Neural crest cell (in vitro differentiated cells): ENCODE results near the gene ARID3B. TPM values are rescaled to one million over a fixed set of nuclear protein-coding genes. Genes with fewer than 3 reads are reported as not detected.
A peak's percentile ranks its signal among the peaks of the same experiment; 100 is the strongest.

ENCODE experiments used
- DNase-seq: peaks from one replicate; pipeline ENCODE4 v3.0.0; 2021; ENCODE audit warnings: low read depth, mixed read lengths, low spot score
- H3K27ac Mint-ChIP-seq: one replicate; pipeline ENCODE4 v1.8.0; 2021; ENCODE audit warnings: mild to moderate bottlenecking, mixed read lengths; ENCODE audit not compliant: unreplicated experiment
- H3K27me3 Mint-ChIP-seq: 2 replicates; pipeline ENCODE4 v1.8.0; 2021; ENCODE audit warnings: low read depth, mild to moderate bottlenecking, mixed read lengths
- H3K36me3 Mint-ChIP-seq: 2 replicates; pipeline ENCODE4 v1.8.0; 2021; ENCODE audit warnings: low read depth, mild to moderate bottlenecking, mixed read lengths
- H3K4me1 Mint-ChIP-seq: 2 replicates; pipeline ENCODE4 v1.8.0; 2021; ENCODE audit warnings: mixed read lengths
- H3K4me3 Mint-ChIP-seq: one replicate; pipeline ENCODE4 v1.8.0; 2021; ENCODE audit warnings: mild to moderate bottlenecking, mixed read lengths
- H3K9me3 Mint-ChIP-seq: 2 replicates; pipeline ENCODE4 v1.8.0; 2021; ENCODE audit warnings: mixed read lengths
- CTCF ChIP-seq: fragments of 200-600 bp; sonication (generic); conservative IDR thresholded peaks from 2 replicates; pipeline ENCODE4 v1.5.0; 2021; ENCODE audit warnings: antibody characterized with exemption, mild to moderate bottlenecking
- total RNA-seq: library from RNA; stranded (reverse); gene quantifications from 2 replicates; pipeline ENCODE4 v1.2.1, GENCODE V29; 2021

Gene ARID3B
- total RNA-seq, 1 donor from 2014 or later = 66.5 TPM

GRCh38 chr15:74585191-74585590 lies 44.2 kb downstream of the ARID3B start:
- Mint-ChIP-seq H3K27ac (peak overlapping the region; percentile 45), H3K4me3 (peak overlapping the region; percentile 77), H3K36me3 (peaks cover 8% of the 10 kb centered on the region), H3K9me3 (no peaks in the 10 kb centered on the region), H3K4me1 (peaks cover 73% of the 10 kb centered on the region), H3K27me3 (peaks cover 3% of the 10 kb centered on the region)
- TF ChIP-seq CTCF = no peak
- no peak for DNase-seq

- peaks cover 73% of the 10 kb centered on the region for H3K4me1 Mint-ChIP-seq
- no peak for DNase-seq
- H3K9me3 Mint-ChIP-seq = no peaks in the 10 kb centered on the region
- TF ChIP-seq CTCF = no peak
- no peak overlapping the region for H3K4me3 Mint-ChIP-seq
- H3K27me3 Mint-ChIP-seq = peaks cover 3% of the 10 kb centered on the region
- H3K36me3 Mint-ChIP-seq = peaks cover 10% of the 10 kb centered on the region
- peak overlapping the region; percentile 32 for H3K27ac Mint-ChIP-seq
These were observed 44.8 kb downstream of the ARID3B start for GRCh38 chr15:74585857-74586256.

GRCh38 chr15:74589826-74590225 lies 48.8 kb downstream of the ARID3B start:
- TF ChIP-seq CTCF = no peak
- no peak overlapping the region for H3K4me3 Mint-ChIP-seq
- no peak for DNase-seq
- H3K4me1 Mint-ChIP-seq = peaks cover 51% of the 10 kb centered on the region
- no peak overlapping the region for H3K27ac Mint-ChIP-seq
- no peaks in the 10 kb centered on the region for H3K9me3 Mint-ChIP-seq
- peaks cover 15% of the 10 kb centered on the region for H3K36me3 Mint-ChIP-seq
- H3K27me3 Mint-ChIP-seq = peaks cover 3% of the 10 kb centered on the region

GRCh38 chr15:74592222-74592621 lies 51.2 kb downstream of the ARID3B start:
- H3K27ac Mint-ChIP-seq = no peak overlapping the region
- peaks cover 18% of the 10 kb centered on the region for H3K36me3 Mint-ChIP-seq
- peaks cover 27% of the 10 kb centered on the region for H3K4me1 Mint-ChIP-seq
- no peaks in the 10 kb centered on the region for H3K9me3 Mint-ChIP-seq
- peaks cover 3% of the 10 kb centered on the region for H3K27me3 Mint-ChIP-seq
- no peak overlapping the region for H3K4me3 Mint-ChIP-seq
- TF ChIP-seq CTCF = no peak
- DNase-seq = no peak

- Mint-ChIP-seq H3K27ac (no peak overlapping the region), H3K4me3 (no peak overlapping the region), H3K4me1 (peaks cover 22% of the 10 kb centered on the region), H3K36me3 (peaks cover 21% of the 10 kb centered on the region), H3K27me3 (peaks cover 3% of the 10 kb centered on the region), H3K9me3 (no peaks in the 10 kb centered on the region)
- TF ChIP-seq CTCF = no peak
- DNase-seq = no peak
These were observed 52.1 kb downstream of the ARID3B start for GRCh38 chr15:74593122-74593521.

GRCh38 chr15:74594455-74594854 lies 53.4 kb downstream of the ARID3B start:
- no peak for TF ChIP-seq CTCF
- Mint-ChIP-seq H3K27me3 (peaks cover 2% of the 10 kb centered on the region), H3K9me3 (no peaks in the 10 kb centered on the region), H3K36me3 (peaks cover 27% of the 10 kb centered on the region), H3K4me3 (no peak overlapping the region), H3K27ac (peak overlapping the region; percentile 43), H3K4me1 (peaks cover 15% of the 10 kb centered on the region)
- DNase-seq = no peak
